GM19467 (cell line): ENCODE data around the gene EPOP.

Source experiments
- ATAC-seq: cut with Tn5 transposase; IDR thresholded peaks from one replicate; pipeline ENCODE4 v1.9.1; 2021; ENCODE audit warnings: mild to moderate bottlenecking, moderate library complexity; ENCODE audit not compliant: unreplicated experiment

EPOP gene

DNA sequence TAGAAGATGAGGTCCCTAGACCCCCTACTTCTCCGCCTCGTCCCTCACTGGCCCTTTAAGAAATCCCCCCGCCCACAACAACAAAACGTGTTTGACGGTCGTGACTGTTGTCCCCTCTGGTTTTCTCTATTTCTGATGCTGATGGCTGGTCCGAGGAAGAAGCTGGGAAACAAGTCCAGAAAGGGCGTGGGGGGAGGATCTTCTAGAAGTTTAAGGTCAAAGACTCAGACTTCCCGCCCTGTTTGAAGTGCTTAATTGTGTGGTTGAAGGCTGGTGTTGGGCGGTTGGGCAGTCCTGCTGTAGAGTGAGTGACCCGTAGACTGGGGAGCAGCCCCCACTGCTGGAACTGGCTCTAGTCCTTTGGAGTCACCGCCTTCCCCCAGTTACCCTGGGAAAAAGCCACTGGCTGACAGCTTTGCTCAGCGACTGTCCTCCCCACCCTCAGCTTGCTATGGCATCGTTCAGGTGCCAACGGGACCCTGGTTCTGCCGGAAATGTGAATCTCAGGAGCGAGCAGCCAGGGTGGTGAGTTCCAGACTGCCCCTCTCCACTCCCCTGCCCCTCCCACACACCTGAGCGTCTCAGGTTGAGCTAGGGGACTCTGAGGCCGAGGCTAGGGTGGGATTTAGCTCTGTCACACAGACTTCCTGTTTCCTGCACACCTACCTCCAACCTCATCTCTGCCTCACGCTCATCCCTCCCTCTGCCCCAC lies 31.9 kb upstream of the EPOP start:
- ATAC-seq, result no peak

GRCh38 chr17:38705803-38706504 lies 31.2 kb upstream of the EPOP start:
- no peak for ATAC-seq

- no peak for ATAC-seq
These were observed 30.7 kb upstream of the EPOP start for GRCh38 chr17:38705523-38705802.

DNA sequence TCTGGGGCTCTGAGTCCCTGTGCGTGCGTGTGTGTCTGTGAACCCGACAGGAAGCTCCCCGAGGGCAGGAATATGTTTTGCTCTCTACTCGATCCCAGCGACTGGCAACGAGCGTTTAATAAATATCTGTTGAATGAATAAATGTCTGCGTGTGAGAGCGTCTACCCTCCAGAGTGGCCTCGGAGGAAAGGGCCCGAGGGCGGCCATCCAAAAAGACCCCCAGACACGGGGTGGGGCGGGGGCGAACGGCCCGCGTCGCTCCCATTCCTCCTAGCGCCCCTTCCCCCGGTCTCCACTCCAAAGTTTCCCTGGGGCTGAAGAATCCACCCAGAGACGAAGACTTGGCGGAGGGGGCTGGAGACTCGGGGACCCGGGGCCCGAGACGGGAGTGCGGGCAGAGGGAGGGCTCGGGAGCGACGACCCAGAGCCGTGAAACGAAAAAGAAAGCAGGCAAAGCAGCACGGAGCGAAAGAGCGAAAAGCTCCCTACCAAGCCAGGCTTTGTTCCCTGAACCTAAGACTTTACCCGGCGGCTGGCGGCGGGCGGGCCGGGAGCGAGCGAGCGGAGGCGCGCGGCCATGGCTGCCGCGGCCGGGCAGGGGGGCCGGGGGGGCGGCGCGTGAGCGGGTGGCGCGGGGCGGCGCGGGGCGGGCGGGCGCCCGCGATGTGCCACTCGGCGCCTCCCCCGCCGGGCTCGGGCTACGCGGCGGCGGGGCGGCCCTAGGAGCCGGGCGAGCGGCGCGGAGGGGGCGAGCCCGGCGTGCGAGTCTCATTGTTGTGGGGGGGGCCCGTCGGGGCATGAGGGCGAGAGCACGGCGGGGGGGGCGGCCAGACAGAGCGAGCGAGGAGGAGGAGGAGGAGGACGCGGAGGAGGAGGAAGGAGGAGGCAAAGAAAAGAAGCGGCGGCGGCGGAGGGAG lies 30.1 kb upstream of the EPOP start, which contains the start of gene MLLT6:
Gene MLLT6 (plus strand): TSS at position 668 of the 917 bp plus-strand sequence. CDS start 360 bp downstream, outside the sequence.
- no peak for ATAC-seq

GRCh38 chr17:38703742-38704605 lies 29.2 kb upstream of the EPOP start:
- ATAC-seq, result no peak

DNA sequence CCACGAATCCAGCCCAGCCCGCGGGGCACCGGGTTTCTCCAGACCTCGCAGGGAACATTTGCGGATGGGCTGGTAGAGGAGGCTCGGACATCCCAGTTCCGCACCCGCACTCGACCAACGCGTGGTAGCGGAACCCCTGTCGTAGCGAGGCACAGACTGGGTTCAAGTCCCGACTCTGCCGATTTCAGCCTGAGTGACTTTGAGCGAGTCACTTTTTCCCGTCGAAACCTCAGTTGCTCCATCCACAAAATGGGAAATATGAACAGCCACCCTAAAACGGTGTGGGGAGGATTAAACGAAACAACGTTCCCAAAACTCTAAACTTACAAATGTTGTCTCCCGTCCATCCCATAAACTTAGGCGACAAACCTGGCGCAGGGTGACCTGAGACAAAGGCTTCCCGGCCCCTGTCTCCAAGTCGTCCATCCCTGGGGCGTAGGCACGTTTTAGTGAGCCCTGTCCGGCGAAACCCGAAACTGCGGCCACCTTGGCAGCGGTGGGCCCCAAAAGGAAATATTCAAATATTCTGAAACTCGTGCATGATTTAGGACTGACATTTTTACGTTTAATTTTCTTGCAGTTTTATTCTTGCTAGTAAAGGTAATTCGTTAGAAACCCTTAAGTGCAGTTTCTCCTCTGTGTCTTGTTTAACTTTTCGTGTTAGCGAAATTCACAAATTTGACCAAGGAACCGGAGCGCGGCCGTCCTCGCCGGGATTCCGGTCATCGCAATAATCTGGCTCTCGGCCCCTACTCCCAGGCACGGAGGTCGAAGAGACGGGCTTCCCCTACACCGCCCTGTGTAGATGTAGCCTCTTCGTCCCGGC lies 28.4 kb upstream of the EPOP start:
- ATAC-seq, result no peak

DNA sequence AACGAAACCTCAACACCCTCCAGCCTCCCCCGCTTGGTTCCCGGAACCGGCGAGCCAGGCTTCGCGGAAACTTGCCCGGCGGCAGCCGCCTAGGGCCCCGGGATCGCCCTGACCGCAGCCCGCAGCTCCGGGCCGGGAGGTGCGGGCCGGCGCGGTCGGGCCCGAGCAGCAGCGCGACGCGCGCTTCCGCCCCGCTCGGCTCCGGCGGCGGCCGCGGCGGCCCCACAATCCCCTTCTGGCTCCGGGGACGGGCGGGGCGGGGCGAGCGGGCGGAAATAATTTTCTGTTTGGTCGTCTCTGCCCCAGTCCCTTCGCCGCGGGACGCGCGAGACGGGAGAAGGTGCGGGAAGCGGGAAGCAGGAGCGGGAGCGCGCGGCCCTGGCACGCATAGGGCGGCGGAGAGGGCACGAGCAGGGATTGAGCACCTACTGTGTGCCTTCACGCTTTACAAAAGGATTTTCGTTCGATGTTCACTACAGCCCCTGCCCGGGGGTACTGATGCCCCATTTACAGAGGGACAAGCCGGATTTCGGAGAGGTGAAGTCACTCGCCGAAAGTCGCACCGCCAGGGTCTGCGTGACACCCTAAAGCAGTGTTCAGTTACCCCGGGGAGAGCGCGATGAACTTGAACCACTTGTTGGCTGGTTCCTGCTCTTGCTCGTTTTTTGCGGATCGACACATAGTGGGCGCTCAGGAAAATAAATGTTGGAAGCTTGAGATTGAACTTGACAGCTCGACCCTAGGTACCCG lies 27.6 kb upstream of the EPOP start:
- ATAC-seq, result peak; percentile 30

GRCh38 chr17:38701504-38702165 lies 26.9 kb upstream of the EPOP start:
- peak; percentile 15 for ATAC-seq

DNA sequence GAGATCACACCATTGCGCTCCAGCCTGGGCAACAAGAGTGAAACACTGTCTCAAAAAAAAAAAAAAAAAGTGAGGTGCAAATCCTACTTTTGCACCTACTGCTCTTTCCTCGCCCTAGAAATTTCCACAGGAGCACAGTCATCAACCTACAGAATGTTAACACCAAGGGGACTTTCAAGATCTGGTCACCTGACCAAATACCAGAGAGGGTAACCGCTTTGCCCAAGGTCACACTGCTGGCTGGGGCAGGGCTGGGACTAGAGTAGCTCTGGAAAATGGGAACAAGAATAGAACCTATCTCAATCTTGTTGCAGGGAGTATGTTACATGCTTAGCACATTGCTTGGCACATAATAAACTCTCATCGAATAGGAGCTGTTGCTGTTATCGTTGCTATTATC lies 24.0 kb upstream of the EPOP start:
- ATAC-seq, result no peak

GRCh38 chr17:38697061-38697820 lies 22.5 kb upstream of the EPOP start:
- ATAC-seq, result no peak

DNA sequence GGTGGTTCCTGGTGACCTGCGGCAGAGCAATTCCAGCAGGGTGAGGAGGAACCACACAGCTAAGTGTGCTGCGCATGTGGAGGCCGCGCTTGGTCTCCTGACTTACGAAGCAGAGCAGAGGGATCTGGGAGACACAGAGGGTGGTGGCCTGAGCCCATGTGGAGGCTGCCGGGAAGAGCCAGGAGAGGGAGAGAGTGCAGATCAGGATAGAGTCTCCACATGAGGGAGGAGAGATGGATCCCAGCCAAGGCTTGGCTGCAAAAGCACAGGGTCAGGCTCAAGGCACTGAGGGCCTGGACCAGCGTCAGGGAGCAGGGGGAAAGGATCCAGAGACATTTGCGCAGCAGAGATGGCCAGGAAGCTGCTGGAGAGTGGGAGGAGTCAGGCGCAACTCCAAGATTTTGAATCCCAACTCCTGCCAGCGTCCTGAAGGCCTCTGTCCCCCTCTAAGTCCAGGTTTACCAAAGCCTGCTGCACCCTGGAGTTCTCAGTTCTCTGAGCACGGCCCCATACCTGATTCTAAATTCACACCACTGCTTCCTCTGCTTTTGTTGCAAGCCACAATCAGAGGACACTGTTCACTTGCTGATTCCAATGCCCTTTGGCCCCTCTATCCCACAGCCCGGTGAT lies 19.1 kb upstream of the EPOP start:
- ATAC-seq, result no peak

DNA sequence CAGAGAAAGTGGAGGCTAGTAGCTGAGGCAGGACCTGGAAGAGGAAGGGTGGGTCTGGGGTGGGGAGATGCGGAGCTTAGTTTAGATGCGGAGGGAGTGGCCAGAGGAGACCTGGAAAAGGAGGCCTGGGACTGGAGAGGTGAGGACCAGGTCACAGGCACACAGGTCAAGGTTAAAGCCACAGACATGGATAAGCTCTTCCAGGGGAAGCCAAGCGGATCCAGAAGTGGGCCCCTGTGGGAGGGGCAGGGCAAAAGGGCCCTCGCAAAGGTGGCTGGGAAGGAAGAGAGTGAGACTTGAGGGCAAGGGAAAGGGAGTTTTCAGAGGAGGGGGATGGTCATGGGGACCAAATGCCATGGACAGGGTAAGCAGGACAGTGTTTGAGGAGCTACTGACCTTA lies 16.4 kb upstream of the EPOP start:
- no peak for ATAC-seq

DNA sequence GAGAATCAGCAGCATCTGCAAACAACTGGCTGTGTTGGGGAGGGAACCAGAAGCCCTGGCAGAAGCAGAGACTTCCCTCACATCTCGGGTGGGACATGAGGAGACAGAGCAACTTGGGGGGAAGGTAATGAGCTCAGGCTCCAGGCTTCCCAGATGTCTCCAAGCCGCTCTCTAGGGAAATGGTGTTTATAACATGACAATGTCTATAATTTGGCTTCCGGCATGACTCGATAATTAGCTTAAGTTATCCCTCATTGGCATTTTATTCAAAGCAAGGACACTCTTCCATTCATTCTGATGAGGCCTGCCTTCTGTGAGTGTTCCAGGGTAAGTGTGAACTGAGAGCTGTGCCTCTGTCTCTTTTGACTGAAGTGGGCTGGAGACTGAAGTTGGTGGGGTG lies 15.6 kb upstream of the EPOP start:
- no peak for ATAC-seq

DNA sequence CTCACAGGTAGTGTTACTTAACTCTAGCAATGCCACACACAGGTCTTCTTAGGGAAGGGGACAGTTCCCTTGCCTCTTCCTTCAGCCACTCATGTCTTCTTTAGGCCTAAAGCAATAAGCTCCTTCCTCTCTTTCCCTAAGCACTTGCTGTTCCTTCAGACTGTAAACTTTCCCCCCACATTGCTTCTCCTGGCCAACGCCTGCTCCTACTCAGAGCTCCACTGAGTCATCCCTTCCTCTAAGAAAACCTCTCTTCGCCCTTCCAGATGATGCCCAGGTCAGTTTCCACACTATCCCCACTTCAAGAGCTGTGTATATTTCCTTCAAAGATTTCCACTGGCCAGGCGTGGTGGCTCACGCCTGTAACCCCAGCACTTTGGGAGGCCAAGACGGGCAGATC lies 12.5 kb upstream of the EPOP start:
- ATAC-seq, result no peak

- no peak for ATAC-seq
These were observed 10.7 kb upstream of the EPOP start for GRCh38 chr17:38685491-38685890.

- no peak for ATAC-seq
These were observed 6.3 kb upstream of the EPOP start for GRCh38 chr17:38681096-38681495.

- no peak for ATAC-seq
These were observed 3.1 kb upstream of the EPOP start for GRCh38 chr17:38677819-38678218.
